GM19372 (cell line): Measurements from ENCODE around the gene RNF114.
"Not testable (repeated sequence)": the region's sequence is repeated elsewhere in the genome, so short reads cannot be mapped to it uniquely, and the experiment has no call there.

Source experiments
- ATAC-seq: cut with Tn5 transposase; IDR thresholded peaks from one replicate; pipeline ENCODE4 v1.9.1; 2021; ENCODE audit warnings: mild to moderate bottlenecking, low read depth, moderate library complexity; ENCODE audit not compliant: unreplicated experiment

Gene RNF114

DNA sequence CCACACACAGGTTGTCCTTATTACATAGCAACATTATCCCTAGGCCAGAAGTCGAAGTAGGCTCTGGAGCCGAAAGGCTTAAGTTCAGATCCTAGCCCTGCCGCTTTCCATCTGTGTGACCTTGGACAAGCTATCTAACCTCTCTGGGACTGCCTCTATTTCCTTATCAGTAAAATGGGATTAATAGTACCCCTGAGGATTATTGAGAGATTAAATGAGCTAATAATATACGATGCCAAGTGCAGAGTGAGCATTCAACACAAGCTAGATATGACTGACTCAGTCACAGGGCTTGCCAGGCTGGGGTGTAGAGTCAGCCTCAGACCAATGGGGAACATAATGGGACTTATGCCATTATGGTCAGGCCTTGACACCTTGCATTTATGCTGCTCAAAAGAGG lies 11.9 kb upstream of the RNF114 start:
- ATAC-seq = no peak

DNA sequence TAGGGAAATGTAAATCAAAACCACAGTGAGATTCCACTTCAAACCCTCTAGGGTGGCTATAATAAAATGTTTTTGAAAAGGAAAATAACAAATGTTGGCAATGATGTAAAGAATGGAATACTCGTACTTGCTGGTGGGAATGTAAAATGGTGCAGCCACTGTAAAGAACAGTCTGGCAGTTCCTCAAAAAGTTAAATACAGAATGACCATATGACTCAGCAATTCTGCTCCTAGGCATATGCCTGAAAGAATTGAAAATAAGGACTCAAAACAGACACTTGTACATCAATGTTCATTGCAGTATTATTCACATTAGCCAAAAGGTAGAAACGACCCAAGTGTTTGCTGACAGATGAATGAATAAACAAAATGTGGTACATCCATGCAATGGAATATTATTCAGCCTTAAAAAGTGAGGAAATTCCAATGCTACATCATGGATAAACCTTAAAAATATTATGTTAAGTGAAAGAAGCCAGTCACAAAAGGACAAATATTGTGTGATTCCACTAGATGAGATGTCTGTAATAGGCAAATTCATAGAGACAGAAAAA lies 10.2 kb upstream of the RNF114 start:
- no peak for ATAC-seq

DNA sequence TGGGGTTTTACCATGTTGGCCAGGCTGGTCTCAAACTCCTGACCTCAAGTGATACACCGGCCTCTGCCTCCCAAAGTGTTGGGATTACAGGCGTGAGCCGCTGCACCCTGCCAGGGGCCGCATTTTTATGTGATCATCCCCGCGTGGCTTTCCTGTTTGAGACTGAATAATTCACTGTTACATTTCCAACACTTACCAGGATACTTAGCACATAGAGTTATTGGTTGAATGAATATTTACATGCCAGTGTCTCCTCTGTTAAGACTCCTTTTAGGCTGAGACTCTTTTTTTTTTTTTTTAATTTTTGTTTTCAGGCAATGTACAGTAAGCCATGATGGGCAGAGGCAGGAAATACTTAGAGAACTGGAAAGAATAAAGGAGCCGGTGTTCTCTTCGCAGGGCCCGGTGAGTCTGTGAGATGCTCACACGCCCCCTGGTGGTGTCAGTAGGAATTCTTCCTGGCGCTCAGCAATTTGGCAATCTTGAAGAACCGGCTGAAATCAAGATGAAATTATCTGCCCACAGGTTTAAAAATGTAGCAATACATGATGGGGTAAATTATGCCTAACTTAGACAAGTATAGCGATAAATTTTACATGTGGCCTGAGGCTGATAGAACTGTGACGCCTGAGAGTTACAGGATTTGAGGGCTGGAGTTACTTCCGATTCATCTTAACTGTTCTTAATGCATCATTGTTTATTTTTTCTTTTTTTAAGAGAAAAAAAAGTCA lies 7.6 kb upstream of the RNF114 start:
- ATAC-seq = no peak

DNA sequence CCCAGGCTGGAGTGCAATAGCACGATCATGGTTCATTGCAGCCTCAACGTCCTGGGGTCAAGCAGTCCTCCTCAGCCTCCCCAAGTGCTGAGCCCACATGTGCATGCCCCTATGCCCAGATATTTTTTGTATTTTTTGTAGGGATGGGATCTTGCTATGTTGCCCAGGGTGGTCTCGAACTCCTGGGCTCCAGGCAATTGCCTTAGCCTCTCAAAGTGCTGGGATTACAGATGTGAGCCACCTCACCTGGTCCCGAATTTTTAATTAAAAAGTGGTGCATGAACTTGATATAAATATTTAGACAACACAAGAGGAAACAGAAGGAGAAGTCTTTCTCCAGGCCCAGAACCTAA lies 7.1 kb upstream of the RNF114 start:
- no peak for ATAC-seq

DNA sequence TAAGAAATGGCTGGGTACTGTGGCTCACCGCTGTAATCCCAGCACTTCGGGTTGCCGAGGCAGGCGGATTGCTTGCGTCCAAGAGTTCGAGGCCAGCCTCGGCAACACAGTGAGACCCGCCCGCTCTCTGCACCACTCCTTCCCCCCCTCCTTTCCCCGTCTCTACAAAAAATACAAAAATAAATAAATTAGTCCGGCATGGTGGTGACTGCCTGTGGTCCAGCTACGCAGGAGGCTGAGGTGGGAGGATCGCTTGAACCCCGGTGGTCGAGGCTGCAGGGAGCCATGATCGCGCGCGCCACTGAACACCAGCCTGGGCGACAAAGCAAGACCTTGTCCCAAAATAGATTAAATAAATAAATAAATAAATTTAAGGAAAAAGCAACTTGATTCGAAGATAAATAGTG lies 448 bp upstream of the RNF114 start:
- ATAC-seq = peak; percentile 6

DNA sequence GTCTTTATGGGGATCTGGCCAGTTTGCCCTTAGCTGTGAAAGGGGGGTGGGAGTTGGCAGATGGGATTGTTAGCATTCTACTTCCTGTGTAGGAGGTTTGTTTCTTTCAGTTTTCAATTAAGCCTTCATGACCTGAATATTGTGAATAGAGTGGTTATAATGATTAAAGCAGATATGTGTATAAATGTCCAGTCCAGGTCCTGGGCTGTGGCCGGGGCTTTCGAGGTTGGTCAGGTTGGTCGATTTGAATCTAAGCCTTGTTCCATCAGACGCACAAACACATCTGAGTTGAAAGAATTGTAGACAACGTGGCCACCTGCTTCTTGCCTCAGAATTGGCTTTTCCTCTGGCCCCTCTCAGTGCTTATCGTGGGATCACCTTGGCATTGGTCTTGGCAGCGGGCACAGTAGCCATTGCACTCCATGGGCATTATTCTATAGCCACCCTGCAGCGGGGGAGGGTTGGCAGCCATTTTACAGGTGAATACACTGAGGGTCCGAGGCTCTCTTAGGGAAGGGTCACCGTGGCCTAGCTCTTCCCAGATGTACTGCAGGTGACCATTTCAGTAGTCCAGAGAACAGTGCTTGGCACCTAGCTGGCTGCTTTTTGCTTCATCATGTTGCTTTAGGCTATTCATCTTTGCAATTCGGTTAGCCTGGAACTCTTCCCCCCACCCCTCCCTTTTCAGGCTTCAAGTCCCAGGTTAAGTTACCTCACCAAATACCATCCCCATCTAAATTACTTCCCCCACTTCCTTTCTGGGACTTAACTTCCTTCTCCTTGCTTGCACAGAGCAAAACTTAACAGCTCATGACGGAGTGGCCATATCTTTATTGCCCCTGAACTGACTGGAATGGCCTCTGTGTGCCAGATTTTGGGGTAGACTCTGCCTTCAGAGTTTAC lies 1.1 kb downstream of the RNF114 start:
- ATAC-seq = no peak

DNA sequence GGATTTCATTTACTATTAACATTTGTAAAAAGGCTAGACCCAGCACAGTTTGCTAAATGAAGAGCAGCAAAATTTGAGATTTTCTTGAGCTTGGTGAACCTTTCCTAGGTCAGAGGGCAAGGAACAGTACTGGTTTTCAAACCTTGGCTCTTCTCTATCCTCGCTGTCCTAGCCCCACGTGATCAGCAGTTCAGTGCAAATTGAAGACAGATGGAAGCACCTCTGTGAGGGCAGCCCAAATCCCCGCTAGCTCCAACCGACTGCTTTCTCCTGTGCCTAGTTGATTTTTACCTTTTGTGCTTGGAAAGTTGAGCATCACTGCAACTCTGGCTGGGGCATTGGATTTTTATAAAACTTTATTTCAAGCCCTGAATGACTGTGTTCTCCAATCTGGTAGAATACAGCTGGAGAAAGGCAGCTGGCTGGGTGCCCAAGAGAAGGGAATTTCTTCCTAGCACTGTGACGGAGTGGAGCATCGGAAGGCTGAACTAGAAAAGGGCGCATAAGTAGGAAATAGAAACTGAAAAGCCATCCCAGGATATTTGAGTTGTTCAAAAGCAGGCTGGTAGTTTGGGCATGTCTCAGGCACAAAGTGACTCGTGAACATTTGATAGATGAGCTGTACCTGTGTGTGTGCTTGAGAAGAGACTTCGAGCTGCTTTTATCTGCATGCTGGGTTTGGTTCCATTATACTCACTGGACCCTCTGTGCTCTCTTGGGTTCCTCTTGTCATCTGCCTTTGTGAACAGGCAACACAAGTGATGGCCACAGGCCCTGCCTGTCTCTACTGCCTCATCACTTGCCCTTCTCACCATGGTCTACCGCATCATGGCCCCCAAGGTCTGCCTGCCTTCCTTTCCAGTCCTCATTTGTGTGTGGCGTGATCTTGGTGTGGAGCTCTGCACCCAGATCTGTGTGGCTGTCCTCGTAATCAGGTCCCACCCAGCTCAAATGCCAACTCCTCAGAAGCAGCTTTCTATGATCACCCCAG lies 2.3 kb downstream of the RNF114 start:
- no peak for ATAC-seq

DNA sequence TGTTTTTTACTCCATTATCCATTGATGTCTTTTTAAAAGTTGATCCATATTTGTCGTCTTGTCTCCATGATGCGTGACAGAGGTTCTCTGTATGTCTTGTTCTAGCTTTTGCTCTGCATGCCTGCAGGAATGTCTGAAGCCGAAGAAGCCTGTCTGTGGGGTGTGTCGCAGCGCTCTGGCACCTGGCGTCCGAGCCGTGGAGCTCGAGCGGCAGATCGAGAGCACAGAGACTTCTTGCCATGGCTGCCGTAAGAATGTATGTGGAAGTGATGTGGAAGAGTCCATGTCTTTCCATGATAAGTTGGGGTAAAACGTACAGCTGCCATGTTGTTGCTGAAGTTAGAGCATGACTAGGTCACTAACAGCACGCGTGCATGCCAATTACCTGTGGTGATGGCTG lies 5.3 kb downstream of the RNF114 start:
- no peak for ATAC-seq

DNA sequence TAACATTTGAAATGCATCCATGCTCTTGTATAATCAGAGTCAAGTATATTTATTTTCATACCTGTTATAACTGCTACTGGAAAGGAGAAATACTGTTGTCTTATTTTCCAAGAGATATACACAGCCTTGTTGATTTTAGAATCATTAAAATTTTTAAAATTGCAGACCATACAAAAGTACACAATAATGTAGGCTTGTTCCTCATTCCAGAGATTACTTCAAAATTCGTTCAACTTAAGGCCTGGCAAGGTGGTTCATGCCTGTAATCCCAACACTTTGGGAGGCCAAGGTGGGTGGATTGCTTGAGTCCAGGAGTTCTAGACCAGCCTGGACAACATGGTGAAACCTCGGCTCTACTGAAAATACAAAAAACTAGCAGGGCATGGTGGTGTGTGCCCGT lies 6.1 kb downstream of the RNF114 start:
- ATAC-seq = no peak

DNA sequence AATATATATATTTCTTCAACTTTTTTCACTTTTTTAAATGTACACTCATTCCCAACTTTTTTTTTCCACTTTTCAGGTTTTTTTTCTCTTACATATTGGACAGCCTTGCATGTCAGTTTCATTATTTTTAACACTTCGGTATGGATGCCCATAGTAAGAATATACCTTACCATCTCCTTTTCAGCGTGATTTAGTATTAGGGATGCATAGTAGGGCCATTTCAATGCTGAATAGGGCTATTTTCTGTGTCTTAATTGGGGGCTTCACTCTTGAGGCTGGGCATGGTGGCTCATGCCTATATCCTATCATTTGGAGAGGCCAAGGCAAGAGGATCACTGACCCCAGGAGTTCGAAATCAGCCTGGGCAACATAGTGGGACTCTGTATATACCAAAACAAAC lies 6.7 kb downstream of the RNF114 start:
- ATAC-seq = no peak

DNA sequence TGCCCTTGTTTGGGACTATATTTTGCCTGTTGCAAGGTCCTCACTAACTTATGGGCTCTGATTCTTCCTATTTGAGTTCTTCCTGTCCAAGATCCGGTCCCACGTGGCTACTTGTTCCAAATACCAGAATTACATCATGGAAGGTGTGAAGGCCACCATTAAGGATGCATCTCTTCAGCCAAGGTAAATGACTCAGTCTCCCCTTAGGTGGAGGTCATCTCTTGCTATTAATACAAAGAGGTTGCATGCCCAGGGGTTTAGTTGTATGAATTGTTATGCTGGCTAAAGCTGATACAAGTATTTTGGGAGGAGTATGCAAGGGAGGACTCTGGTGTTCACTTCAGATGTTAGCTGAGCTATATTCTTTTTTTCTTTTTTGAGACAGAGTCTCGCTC lies 9.1 kb downstream of the RNF114 start:
- ATAC-seq = no peak

DNA sequence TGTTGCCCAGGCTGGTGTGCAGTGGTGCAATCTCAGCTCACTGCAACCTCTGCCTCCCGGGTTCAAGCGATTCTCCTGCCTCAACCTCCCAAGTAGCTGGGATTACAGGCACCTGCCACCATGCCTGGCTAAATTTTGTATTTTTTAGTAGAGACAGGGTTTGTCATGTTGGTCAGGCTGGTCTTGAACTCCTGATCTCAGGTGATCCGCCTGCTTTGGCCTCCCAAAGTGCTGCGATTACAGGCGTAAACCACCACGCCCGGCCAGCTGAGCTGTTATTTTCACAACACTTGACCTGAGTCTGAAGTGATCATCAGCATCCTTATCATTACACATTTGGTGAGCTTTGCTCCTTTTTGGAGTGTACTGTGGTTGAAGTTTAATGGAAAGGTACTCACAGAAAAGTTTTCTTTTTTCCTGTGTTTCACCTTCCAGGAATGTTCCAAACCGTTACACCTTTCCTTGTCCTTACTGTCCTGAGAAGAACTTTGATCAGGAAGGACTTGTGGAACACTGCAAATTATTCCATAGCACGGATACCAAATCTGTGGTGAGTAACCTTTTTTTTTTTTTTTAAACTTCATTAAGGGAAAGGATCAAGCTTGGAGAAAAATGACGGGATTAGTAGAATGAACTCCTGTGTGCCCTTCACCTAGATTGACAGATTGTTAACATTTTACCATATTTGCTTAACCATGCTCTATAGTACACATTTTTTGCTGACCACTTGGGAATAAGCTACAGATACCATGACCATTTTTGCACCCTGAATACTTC lies 9.7 kb downstream of the RNF114 start:
- no peak for ATAC-seq

DNA sequence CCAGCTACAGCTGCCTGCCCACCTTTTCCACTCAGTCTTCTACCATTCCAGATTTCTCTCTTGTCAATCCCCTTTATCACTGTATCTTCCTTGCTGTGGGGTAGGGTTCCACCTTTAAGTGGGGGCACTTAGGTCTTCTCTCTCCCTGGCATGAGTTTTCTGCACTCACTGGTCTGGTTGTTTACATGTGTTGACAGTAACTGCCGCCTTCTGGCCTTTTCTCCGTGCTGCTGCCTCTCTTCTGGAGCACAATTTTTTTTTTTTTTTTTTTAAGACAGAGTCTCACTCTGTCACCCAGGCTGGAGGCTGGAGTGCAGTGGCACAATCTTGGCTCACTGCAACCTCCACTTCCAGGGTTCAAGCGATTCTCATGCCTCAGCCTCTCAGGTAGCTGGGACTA lies 12.0 kb downstream of the RNF114 start:
- no peak for ATAC-seq

DNA sequence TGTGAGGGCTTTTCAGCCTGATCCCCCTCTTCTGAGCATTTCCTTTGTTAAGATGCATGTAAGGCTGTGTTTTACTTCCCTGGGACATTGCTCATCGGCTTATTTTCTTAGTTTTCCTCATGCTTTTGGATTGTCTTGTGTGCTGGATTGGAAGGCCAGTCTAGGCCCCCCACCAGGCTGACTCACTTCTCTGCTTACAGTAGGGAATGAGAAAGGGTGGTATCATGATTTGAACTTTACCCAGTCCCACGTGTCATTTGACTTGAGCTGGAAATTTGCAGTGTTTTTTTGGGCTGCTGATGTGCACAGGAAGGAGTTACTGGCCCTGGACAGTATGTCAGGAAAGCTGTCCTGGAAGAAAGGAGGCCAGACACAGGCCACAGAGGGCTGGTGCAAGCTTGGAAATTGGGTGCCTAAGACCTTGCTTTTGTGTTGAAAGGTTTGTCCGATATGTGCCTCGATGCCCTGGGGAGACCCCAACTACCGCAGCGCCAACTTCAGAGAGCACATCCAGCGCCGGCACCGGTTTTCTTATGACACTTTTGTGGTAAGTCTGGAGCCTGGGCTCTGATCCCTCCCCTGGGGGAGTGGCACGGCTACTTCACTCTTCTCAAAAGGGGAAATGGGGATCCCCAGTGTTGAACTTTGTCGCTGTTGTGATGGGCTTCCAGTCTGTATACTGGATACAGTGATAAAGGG lies 12.8 kb downstream of the RNF114 start:
- no peak for ATAC-seq

DNA sequence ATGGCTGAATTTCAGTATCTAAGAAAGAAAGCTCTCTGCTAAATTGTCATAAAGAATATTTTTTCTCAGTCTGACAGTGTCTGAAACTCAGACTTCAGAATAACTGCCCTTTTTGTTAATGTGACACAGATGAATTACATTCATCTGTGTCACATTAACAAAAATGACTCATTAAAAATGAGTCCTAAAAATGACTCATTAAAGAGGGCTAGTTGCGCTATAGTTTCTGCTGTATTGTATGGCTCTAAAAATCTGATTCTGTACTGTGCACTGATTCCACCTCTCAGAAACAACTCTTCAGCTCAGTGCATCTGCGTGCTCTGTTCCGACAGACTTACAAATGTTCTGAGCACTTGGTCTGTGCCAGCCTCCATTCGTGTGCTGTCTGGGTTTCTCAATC lies 15.0 kb downstream of the RNF114 start:
- ATAC-seq = no peak

DNA sequence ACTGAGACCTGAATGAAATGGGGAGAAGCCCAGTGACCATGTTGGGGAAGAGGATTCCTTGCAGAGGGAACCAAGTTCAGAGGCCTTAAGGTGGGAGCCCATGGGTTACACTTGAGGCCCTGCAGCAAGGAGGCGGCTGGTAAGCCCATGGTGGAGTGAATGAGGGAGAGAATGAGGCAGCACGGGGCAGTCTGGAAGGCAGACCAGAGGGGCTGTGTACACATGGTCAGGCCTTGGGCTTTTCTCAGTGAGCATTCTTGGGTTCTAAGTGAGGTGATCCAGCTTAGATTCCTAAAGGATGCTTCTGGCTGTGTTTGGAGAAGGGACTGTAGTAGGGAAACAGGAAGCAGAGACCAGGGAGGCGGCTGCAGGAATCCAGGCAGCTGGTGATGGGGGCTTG lies 19.0 kb downstream of the RNF114 start:
- ATAC-seq = no peak

DNA sequence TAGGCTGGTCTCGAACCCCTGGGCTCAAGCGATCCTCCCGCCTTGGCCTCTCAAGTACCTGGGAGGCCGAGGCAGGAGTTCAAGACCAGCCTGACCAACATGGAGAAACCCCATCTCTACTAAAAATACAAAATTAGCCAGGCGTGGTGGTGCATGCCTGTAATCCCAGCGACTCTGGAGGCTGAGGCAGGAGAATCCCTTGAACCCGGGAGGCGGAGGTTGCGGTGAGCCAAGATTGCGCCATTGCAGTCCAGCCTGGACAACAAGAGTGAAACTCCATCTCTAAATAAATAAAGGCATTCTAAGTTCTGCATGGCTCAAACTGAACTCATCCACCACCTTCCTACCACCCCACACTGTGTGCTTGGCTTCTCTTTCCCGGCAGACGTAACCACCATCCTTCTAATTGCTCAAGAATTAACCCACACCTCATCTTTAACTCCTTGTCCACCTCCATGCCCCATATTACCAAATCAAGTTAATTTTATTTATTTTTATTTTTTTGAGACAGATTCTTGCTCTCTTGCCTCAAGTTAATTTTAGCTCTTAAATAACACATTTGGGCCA lies 19.7 kb downstream of the RNF114 start:
- not testable (repeated sequence) for ATAC-seq

DNA sequence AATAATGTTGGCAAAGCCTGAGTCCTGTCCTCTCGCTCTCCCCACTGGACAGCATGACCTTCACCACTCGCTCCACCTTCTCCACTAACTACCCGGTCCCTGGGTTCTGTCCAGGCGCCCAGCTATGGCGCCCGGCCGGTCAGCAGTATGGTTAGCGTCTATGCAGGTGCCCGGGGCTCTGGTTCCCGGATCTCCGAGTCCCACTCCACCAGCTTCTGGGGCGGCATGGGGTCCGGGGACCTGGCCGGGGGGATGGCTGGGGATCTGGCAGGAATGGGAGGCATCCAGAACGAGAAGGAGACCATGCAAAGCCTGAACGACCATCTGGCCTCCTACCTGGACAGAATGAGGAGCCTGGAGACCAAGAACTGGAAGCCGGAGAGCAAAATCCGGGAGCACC lies 20.5 kb downstream of the RNF114 start:
- no peak for ATAC-seq
